ENCODE results near the gene RNF183.

RNF183 gene, protein sequence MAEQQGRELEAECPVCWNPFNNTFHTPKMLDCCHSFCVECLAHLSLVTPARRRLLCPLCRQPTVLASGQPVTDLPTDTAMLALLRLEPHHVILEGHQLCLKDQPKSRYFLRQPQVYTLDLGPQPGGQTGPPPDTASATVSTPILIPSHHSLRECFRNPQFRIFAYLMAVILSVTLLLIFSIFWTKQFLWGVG

DNA sequence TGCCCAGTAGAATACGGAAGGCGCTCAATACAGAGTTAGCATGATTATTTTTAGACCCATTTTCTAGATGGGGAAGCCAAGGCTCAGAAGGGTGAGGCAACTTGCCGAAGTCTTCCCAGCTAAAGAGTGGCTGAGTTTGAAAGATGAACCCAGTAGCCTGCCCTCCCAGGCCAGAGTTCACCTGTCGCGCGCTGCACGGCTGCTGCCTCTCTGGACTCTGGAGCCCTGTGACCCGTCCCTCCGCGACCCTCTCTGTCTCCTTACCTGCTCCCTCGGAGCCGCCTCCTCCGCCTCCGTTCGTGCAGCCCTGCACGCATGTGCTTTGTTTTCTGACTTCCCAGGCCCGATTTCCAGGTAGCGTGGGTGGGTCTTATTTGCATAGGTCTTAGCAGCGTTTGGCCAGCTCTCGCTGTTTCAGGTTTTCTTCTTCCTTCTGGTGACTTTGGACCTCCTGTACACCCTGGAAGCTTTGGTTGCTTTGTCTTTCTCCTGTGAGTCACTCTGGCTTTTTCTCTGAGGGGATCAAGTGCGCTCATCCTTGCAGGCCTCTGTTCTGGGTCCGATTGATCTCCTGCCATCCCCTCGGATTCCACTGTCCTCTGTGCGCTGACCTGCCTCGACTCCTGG lies at the start of gene RNF183:
TSS of gene RNF183 (minus strand) at position 585 of the 627 bp plus-strand sequence. CDS start 5,192 bp downstream, outside the sequence.
- no peak for DNase-seq (ENCODE audit: low read depth, low spot score)

DNA sequence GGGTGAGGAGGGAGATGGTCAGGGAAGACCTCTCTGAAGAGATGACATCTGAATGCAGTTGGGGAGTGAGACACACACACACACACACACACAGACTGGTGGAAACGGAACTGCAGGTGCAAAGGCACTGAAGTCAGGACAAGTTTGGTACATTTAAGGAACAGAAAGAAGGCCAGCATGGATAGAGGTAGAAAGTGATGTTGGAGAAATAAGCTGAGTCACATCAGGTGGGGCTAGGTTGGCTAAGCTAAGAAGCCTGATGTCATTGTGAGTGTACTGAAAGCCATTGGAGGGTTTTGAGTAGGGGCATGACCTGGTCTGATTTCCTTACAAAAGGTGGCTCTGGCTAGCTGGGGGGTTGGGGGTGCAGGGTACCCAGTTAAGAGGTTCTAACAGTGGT lies 49.2 kb upstream of the RNF183 start:
- DNase-seq (ENCODE audit: low read depth, low spot score): no peak

DNA sequence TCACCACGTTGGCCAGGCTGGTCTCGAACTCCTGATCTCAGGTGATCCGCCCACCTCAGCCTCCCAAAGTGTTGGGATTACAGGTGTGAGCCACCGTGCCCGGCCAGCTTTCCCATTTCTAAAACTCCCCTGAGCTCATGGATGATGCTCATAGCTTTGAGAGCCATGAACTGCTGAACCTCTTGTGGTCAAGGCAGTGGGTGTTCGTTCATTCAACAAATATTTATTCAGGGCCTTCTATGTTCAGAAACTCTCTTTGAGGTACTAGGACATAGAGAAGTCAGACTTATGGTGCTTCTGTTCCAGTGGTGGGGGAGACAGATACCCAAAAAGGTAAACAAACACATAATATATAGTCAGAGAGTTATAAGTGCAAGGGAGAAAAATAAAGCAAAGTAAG lies 48.8 kb upstream of the RNF183 start:
- no peak for DNase-seq (ENCODE audit: low read depth, low spot score)

GRCh38 chr9:113350937-113351336 lies 47.8 kb upstream of the RNF183 start:
- no peak for DNase-seq (ENCODE audit: low read depth, low spot score)

GRCh38 chr9:113350107-113350661 lies 47.0 kb upstream of the RNF183 start:
- no peak for DNase-seq (ENCODE audit: low read depth, low spot score)

GRCh38 chr9:113349445-113350094 lies 46.4 kb upstream of the RNF183 start, which contains the start of gene BSPRY:
Gene BSPRY (plus strand): TSS chr9:113349541. CDS start chr9:113349580, 39 bp downstream.
- DNase-seq (ENCODE audit: low read depth, low spot score): no peak

DNA sequence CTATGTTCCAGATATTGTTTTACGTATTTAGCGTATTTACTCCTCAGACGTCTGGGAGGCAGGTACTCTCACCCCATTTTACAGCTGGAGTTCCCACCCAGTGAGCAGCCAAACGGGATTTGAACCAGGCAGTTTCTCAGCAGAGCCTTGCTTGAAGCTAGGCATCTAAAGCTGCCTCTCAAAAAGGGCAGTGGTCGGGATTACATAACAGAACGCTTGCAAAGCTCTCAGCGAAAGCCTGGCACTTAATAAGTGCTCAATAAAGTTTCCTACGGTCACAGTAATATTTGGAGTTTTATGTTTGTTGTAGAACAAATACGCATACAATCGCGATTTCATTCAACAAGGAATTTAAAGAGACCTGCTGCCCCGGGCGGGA lies 45.9 kb upstream of the RNF183 start:
- DNase-seq (ENCODE audit: low read depth, low spot score): no peak

DNA sequence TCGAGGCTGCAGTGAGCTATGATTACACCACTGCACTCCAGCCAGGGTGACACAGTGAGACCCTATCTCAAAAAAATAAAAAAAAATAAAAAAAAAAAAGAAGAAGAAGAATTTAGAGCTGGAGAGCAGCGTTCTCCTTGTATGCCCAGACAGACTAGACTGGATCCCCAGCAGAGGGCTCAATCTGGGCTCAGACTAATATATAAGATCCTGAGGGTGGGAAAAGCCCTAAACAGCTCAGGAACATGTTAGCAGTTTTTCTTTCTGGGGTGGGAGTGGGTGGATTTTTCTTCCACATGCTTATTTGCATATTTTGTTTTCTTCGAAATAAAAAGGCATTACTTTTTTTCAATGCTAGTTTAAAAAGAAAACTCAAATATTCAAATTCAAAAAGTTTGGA lies 45.3 kb upstream of the RNF183 start:
- DNase-seq (ENCODE audit: low read depth, low spot score): no peak

DNA sequence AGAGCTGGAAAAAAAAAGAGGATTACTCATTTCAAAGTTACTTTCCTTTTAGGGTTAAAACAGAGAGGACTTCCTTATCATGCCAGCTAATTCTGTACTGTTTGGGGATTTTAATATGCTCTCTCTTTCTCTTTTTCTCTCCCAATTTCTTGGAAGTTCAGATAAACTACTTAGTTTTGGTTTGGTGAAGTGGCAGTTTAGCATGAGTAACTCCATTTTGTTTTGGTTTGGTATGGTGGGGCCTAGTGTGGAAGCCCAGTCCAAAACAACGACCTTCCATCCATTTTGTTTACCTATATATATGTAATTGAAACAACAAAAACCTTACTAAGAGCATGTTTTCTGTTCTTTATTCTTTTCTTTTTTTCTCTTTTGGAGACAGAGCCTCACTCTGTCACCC lies 42.5 kb upstream of the RNF183 start:
- DNase-seq (ENCODE audit: low read depth, low spot score): no peak

- DNase-seq (ENCODE audit: low read depth, low spot score): no peak
Measured at GRCh38 chr9:113345190-113345589, 42.0 kb upstream of the RNF183 start.

- DNase-seq (ENCODE audit: low read depth, low spot score): no peak
Measured at GRCh38 chr9:113343732-113344231, 40.6 kb upstream of the RNF183 start.

DNA sequence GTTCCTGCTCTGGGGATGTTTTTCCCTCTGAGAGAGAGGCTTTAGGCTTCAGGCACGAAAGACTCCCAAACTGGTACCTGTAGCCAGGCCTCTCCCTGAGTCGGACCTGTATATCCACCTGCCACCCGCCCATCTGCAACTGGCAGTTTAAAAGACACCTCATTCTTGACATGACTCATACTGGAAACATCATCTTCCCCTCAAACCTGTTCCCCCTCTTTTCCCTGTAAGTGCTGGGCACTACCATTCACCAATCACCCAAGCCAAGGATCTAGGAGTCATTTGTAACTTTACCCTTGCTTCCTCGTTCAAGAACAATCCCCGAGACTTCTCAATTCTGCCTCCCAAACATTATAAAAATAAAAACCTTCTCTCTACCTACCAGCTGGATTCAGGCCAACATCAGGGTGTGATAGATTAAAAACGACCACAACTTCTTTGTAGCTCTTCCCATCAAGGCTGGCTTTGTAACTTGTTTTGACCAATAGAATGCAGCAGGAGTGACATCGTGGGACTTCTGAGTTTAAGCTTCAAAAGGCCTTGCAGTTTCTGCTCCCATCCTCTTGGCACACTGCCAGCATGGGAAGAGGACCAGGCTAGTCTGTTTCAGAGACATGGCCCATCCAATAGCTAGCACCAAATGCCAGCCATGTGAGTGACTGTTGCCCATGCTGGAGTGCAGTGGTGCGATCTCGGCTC lies 38.7 kb upstream of the RNF183 start:
- no peak for DNase-seq (ENCODE audit: low read depth, low spot score)

DNA sequence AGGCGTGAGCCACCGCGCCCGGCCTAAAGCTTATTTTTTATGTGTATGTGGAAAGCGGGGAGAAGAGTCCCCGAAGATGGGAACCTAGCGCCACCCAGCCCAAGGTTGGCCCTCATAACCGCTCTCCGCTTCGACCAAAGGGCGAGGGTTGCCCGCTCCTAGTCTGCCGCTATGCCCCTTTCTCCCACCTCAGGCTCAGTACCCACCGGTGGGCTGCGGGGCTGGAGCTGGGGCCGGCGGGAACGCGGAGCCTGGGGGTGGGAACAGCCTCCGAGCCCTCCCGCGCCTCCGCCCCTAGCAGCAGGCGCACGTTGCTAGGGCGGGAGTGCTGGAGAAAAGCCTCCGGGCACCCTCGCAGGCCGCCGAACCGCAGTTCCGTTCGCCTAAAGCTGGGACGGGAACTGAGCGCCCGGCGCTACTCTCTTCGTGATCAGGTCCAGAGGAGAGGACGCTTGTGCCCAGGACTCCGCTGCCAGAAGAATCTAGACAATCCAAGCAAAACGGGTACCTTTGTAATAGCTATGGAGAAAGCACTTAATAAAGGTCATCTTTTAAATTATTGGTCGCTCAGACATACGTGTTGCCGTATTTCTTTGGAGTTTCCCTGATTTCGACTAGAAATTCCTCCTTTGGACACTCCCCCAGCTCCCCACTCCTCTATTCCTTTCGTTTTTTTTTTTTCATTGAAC lies 37.0 kb upstream of the RNF183 start, which contains the start of gene WDR31:
TSS of gene WDR31 (minus strand) at position 265 of the 689 bp plus-strand sequence. CDS start 8,253 bp downstream, outside the sequence.
- DNase-seq (ENCODE audit: low read depth, low spot score): peak; percentile 56

DNA sequence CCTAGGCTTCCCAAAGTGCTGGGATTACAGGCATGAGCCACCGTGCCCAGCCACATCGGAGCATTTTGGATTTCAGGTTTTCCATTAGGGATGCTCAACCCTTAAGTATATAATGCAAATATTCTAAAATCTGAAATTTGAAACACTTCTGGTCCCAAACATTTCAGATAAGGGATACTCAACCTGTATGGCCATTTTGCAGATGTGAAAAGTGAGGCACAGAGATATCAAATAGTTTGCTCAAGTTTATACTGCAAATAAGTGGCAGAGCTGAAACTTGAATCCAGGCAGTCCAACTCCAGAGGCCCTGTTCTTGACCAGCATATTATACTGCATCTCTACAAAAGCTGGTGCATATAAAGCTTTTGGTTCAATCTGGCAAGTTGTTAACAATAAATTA lies 34.5 kb upstream of the RNF183 start:
- DNase-seq (ENCODE audit: low read depth, low spot score): no peak

DNA sequence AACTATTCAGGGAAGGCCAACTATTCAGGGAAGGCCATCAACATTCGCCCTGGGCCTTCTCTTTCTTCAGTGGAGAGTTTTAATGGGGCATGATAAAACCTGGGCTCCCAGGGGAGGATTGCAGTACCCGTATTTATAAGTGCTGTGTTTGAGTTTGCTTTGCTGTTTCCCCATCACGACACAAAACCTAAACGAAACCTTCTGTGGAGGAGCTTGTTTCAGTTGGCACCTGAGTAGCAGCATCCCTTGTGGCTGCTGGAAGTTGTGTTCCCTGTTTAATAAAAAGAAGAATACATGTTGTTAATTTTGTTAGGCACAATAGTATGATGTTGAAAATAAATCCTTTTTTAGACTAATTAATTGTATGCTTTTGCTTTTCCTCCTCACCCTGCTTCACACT lies 28.6 kb upstream of the RNF183 start:
- DNase-seq (ENCODE audit: low read depth, low spot score): no peak

- no peak for DNase-seq (ENCODE audit: low read depth, low spot score)
Measured at GRCh38 chr9:113328045-113328782, 25.0 kb upstream of the RNF183 start.

- no peak for DNase-seq (ENCODE audit: low read depth, low spot score)
Measured at GRCh38 chr9:113326230-113326629, 23.1 kb upstream of the RNF183 start.

DNA sequence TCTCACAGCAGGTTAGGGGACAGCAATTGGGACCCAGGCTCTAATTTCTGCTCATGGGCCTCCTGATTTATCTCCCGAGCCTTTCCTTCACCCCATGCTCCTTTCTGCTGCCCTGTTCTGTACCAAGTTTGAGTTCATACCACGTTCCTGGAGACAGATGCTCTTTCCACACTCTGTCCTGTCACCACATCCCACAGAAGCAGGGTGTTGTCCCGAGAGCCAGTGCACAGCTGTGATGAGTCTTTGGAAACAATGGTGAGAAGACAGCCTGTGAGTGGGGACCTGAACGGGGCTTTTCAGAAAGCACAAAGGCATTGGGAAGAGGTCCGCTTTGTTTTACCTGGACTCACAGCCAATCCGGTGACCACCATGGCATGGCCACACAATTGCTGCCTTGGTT lies 19.5 kb upstream of the RNF183 start:
- no peak for DNase-seq (ENCODE audit: low read depth, low spot score)

GRCh38 chr9:113320051-113320450 lies 16.9 kb upstream of the RNF183 start:
- no peak for DNase-seq (ENCODE audit: low read depth, low spot score)

DNA sequence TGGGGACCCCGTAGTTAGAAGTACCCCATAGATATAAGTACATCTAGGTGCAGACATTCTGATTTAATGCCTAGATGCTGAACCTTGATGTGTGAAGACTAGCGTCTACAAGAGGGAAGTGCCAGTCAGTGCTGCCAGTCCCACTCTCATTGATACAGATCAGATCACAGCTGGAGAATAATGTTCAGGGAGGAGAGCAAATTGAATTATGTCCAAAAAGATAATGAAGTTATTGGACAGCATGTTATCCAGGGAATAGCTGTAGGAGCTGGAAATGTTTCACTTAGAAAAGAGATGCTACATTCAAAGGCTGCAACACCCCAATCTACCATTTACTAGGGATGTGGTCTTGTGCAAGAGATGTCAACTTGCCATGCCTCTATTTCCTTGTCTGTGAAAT lies 15.9 kb upstream of the RNF183 start:
- no peak for DNase-seq (ENCODE audit: low read depth, low spot score)

DNA sequence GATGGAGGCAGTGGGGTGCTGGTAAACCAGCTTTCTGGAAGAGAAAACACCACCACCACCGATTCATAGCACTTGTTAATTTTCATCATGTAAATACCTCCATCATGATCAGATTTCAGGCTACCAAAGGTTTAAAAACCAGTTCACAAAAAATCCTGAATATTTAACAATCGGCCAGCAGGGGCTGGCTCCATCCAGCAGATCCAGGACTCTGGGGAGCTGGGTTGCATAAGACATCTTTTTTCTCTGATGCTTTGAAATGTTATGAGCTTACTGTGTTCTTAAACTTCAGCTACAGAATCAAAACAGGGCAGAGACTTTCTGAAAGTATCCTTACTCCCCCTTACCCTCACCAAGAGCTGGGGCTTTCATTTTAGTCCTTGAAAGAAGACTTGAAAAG lies 14.6 kb upstream of the RNF183 start:
- no peak for DNase-seq (ENCODE audit: low read depth, low spot score)
